GM10847 (cell line): Measurements from ENCODE around the gene MECP2.

Experiments
- POLR2A ChIP-seq: IDR thresholded peaks from 2 replicates; pipeline ENCODE4 v1.6.1; 2011; ENCODE audit not compliant: insufficient read length; ENCODE audit errors: extremely low read depth

Gene MECP2

GRCh38 chrX:153989973-153990655 is 107.4 kb downstream of the MECP2 start:
- no peak for TF ChIP-seq POLR2A

- TF ChIP-seq POLR2A = no peak
These were observed 109.0 kb downstream of the MECP2 start for GRCh38 chrX:153988493-153988892.

DNA sequence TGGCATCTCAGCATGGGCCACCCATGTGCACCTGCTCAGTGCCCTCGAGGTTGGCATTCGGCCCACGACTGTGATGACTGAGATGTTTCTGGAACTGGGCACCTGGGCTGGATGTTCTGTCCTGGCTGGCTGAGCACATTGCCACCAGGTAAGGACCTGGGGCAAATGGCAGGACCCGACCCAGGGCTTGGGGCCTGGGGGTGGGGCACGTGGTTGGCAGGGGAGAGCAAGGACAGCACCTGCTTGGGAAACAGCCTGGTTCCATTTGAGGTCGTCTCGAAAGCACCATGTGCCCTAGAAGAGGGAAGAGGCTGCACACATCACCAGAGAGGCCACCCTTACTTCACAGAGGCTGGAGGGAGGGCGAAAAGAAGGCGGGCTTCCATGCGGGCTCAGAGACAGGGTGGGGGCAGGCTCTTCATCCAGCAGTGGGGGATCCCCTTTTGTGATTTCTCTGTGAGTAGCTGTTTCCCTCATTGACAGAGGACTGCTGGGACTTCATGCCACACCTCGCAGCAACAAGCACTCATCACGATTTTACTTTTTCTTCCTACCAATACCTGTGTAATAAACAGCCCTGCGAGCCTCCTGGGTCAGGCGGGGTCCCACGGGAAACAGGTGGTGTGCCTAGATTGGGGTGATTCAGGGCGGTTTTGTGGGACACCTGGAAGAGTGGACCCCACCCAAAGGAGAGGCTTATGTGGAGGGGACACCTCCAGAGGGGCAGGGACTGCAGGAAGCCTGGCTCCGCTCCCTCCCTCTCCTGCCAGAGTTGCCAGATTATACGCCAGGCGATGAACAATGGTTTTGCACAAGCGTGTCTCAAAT is 113.0 kb downstream of the MECP2 start:
- TF ChIP-seq POLR2A = no peak

- no peak for TF ChIP-seq POLR2A
These were observed 114.2 kb downstream of the MECP2 start for GRCh38 chrX:153983321-153983801.

GRCh38 chrX:153981771-153982533 is 115.6 kb downstream of the MECP2 start:
- TF ChIP-seq POLR2A = no peak

GRCh38 chrX:153981231-153981630 is 116.3 kb downstream of the MECP2 start:
- no peak for TF ChIP-seq POLR2A

DNA sequence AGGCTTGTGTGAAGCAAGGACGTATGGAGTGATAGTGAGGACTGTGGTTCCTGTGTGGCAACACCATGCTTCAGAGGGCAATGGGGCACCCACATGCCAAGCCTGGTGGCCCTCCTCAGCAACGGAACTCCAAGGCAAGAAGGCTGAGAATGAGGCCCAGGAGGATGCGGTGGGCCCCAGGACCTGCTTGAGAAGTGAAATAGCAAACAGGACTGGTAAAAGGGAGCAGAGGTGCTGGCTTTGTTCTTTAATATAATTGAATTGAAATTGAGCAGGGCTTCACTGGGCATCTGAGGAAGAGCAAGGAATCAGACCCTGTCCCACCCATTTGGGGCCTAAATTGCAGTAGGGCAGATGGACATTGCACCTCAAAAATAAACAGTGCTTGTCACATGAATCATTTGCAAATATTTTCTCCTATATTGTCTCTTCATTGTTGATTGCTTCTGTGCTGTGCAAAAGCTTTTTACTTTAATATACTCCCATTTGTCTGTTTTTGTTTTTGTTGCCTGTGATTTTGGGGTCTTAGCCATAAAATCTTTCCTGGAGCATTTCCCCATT is 122.7 kb downstream of the MECP2 start:
- no peak for TF ChIP-seq POLR2A

GRCh38 chrX:153974003-153974725 is 123.4 kb downstream of the MECP2 start:
- no peak for TF ChIP-seq POLR2A

DNA sequence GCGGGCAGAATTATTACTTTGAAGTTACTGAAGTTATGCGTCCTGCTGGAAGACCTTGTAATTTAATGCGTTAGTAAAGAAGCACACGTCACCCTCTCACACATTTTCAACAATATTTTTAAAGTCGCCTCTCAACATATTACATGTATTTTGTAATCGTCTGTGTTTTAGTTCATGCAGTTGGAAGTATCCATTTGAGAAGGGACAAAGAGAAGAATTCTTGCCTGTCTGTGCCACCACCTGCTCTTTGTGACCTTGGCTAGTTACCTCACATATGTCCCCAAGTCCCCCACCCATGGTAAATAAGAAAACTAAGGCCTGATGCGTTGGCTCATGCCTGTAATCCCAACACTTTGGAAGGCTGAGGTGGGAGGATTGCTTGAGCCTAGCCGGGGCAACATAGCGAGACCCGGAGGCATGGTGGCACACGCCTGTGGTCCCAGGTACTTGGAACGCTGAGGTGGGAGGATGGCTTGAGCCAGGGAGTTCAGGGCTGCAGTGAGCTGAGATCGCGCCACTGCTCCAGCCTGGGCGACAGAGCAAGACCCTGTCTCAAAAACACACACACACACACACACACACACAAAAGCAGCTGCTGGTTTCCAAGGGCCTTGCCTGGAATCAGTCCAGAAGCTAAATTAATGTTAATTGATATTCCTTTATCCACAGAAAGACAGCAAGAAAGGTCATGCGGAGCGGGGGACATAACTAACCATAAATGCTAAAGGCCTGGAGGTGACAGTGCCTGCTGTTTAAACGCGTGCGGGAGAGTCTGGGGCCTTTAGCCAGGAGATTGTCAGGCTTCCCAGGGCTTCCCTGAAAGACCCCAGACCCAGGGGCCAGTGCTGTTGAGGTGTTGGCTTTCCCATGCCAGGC is 124.2 kb downstream of the MECP2 start:
- no peak for TF ChIP-seq POLR2A

- peak; percentile 11 for TF ChIP-seq POLR2A
These were observed 125.0 kb downstream of the MECP2 start, which contains the start of gene TMEM187 for GRCh38 chrX:153972368-153973126. Gene TMEM187, plus strand, starts transcription at chrX:153972754. Its CDS starts 9,309 bp downstream, at chrX:153982063.
